HG03045 (cell line): Measurements from ENCODE around the gene SMARCD1.
"Not testable (repeated sequence)": the region's sequence is repeated elsewhere in the genome, so short reads cannot be mapped to it uniquely, and the experiment has no call there.

Experiments
- ATAC-seq: cut with Tn5 transposase; IDR thresholded peaks from one replicate; pipeline ENCODE4 v1.9.1; 2021; ENCODE audit warnings: mild to moderate bottlenecking, moderate library complexity; ENCODE audit not compliant: unreplicated experiment

Gene SMARCD1

DNA sequence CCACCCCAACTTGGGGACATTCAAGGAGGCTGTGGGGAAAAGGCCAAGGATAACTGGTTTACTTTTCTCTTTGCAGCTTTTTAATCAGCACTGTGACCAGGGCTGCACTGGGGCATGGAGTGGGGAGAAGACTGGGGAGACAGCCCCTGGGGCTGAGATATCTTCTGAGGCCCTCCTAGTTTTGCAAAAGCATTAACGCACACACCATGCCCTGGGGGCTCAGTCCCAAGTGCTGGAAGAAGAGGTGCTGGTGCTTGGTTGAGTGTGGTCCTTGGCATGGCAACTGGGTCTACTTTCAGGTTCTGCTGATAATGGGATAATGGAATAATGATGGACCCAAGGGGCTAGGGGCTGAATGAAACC, 9.4 kb upstream of the SMARCD1 start:
- no peak for ATAC-seq

DNA sequence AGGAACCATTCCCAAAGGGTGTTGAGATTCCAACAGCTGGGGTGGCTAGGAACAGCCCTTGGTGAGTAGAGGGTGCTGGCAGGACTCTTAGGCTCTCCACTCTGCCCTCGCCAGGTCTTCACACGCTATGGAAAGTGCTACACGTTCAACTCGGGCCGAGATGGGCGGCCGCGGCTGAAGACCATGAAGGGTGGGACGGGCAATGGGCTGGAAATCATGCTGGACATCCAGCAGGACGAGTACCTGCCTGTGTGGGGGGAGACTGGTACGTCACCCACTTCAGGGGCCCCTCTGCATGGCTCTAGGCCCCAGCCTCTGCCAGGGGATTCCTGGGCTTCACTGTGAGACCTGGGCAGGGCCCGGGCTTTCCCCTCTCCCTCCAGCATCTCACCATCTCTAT, 8.0 kb upstream of the SMARCD1 start:
- no peak for ATAC-seq

DNA sequence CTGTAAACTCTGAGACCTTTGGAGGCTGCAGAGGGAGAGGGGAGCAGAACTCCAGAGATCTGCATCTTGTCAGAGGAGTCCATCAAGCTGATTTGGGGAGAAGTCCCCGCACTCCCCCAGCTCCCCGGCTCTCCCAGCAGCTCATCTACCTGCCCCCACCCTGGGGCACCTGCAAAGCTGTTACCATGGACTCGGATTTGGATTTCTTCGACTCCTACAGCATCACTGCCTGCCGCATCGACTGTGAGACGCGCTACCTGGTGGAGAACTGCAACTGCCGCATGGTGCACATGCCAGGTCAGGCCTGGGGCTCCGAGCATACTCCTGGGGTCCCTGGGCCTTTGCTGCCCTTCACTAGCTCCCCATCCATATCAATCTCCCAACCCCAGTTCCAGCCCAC, 6.9 kb upstream of the SMARCD1 start:
- ATAC-seq = no peak

DNA sequence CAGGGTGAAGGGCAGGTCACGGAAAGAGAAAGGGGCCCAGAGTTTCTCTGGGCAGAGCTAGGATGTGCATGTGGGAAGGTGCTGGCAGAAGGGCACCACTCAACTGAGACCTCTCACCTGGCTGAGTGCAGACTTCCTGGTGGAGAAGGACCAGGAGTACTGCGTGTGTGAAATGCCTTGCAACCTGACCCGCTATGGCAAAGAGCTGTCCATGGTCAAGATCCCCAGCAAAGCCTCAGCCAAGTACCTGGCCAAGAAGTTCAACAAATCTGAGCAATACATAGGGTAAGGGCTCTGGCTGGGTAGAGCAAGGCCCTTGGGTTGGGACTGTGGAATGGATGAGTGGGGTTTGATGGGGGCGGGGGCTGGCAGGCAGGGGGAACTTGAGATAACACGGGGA, 5.4 kb upstream of the SMARCD1 start:
- no peak for ATAC-seq

DNA sequence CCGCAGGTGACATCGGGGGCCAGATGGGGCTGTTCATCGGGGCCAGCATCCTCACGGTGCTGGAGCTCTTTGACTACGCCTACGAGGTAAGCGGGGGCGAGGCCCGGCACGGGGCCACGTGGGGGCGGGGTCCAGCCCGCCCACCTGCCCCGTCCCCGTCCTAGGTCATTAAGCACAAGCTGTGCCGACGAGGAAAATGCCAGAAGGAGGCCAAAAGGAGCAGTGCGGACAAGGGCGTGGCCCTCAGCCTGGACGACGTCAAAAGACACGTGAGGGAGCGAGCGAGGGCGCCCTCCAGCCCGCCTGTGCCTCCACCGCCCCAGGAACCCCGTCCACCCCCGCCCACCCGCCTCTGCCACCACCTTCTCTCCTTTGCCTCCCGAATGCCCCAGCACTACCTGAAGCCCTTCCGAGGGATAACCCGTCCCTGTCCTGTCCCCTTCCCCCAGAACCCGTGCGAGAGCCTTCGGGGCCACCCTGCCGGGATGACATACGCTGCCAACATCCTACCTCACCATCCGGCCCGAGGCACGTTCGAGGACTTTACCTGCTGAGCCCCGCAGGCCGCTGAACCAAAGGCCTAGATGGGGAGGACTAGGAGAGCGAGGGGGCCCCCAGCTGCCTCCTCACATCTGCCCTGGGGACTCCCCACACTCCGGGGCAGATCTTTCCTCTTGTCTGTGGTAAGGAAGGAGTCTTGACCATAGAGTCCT, 3.9 kb upstream of the SMARCD1 start:
- no peak for ATAC-seq

DNA sequence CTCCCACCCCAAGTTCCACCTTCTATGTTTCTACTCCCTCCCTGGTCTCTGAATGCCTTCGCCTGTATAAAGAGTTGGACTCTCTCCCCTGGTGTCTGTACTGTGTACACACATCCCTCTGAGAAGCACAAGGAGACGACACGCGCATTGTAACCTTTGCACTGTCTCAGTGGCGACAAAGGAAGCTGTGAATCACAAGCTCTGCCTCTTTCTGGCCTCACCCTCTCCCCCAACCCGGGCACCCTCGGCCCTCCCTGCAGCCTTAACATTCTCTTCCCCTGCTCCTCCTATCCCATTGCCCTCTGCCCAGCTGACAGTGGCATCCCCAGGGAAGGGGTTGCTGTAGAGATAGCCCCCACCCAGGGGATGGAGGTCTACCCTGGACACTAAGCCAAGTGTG, 2.5 kb upstream of the SMARCD1 start:
- no peak for ATAC-seq

DNA sequence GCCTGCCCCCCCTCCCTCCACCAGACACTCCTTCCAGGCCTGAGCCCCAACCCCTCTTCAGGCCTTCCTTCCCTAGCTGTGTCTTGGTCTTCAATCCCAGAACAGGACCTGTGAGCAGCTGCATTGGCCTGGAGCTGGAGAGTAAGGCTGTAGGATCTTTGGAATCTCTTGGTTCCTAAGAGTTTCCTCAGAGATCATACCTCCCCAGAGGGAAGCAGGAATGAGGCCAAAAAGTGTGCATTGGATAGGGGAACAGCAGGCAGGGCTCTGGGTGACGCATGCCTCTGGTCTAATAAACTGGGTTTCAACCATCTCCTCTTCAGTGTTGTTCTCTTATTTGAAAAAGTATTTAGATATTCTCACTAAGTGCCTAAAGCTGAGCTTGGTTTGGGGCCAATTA, 1.8 kb upstream of the SMARCD1 start:
- no peak for ATAC-seq

DNA sequence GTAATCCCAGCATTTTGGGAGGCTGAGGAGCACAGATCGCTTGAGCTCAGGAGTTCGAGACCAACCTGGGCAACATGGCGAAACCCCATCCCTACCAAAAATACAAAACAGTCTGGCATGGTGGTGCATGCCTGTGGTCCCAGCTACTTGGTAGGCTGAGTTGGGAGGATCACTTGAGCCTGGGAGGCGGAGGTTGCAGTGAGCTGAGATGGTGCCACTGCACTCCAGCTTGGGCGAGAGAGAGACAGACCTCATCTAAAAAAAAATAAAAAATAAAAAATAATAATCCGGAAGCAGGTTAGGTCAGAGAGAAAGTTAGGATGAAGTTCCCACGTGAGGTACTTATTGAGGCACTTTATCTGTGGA, 750 bp upstream of the SMARCD1 start:
- not testable (repeated sequence) for ATAC-seq

DNA sequence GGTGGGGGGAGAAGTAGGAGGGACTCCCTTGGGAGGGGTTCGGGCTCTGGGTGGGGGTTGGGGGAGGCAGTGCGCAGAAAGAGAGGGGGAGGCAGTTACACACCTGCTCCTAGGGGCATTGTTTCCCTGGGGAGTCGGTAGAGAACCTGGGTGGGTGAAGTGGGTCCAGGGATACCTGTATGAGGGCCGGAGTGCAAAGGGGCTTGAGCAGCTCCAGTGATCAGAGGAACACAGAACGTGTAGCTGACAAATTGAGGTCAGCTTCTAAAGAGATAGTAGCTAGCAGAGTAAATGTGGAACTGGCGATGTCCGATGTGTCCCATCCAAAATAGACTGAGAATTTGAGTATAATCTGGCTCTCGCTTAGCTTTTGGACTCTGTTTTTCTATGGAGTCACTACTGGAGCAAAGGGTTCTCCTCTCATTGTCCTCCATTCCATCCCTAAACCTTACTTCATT, 502 bp downstream of the SMARCD1 start:
- no peak for ATAC-seq

DNA sequence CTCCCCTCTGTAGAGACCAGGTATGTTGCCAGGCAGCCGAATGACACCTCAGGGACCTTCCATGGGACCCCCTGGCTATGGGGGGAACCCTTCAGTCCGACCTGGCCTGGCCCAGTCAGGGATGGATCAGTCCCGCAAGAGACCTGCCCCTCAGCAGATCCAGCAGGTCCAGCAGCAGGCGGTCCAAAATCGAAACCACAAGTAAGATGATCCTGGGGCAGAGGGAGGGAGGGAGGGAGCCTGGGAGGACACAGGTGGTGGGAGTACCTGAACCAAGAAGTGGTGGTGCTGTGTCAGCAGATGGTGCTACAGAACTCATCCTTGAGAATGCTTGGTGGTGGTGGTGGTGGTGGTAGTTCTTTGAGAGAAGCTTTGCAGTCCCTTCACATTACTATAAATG, 1.0 kb downstream of the SMARCD1 start:
- no peak for ATAC-seq

DNA sequence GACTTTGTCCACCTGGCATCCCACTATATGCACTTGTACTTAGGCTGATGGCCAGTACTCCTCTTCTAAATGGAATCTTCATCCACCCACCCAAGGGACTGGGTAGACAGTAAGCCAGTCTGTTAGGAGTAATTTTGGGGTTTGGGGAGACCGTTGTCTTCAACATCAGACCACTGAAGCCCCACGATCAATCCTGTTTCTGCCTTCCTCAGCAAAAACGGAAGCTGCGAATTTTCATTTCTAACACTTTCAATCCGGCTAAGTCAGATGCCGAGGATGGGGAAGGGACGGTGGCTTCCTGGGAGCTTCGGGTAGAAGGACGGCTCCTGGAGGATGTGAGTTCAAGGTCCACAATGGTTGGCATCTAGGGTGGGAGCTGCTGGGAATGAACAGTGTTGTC, 2.0 kb downstream of the SMARCD1 start:
- no peak for ATAC-seq

DNA sequence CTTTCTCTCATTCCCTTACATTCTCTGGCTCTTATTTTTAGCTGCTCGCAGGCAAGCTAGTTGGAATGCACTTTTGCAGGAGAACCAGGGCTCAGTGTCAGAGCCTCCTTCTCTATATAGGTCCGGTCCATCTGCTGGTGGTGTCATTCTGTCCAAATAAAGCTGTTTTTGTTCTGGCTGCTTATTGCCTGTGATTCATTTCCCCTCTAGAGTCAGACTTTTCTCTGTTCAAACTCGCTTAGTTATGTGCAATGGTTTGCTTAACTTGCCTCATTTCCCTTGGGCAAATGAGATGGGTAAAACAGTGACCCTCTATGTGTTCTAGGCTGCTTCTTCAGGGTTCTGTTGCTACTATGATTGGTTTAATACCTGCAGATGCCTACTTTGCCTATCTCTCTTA, 2.9 kb downstream of the SMARCD1 start:
- ATAC-seq = no peak

DNA sequence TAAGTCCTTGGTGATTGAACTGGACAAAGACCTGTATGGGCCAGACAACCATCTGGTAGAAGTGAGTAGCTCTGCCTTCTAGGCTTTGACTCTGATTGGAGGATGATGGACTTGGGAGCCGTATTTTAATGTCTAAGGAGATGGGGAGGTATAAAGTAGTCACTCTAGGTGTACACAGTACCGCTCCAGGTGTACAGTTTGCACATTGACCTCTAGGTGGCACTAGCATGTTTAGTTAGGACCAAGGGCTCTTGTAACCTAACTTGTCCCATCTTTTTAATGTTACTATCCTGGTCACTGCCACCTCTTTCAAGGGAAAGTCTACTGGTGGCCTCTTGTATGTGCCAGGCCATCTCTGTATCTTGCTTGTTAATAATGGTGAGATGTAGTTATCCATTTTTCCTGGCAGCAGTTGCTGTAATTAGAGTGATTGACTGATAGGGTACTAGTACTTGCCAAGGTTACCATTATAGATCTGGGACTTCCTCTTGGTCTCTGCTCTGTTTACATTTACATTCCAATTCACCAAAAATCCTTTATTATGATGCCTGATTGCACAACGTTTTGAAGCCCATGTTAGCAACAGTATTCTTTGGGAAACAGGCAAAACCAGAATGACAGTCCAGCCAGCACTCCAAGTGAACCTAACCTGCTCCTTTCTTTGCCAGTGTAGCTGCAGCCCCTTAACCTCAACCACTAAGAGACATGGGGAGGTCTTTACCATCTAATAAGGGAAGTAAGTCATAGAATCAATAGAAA, 3.6 kb downstream of the SMARCD1 start:
- ATAC-seq = no peak

DNA sequence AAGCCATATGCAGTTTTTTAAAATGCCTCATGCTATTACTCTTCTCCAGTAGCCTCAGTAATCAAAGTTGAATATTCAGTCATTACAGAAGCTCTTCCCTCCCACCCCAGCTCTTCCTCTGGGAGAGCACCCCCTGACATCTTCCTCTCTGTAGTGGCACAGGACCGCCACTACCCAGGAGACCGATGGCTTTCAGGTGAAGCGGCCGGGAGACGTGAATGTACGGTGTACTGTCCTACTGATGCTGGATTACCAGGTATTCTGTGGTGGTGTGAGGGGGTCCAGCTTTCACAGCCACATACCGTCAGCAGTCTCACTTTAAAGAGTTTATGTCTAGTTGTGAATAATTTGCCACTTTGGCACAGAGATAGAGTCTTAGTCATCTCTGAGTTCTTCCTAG, 4.6 kb downstream of the SMARCD1 start:
- ATAC-seq = no peak

DNA sequence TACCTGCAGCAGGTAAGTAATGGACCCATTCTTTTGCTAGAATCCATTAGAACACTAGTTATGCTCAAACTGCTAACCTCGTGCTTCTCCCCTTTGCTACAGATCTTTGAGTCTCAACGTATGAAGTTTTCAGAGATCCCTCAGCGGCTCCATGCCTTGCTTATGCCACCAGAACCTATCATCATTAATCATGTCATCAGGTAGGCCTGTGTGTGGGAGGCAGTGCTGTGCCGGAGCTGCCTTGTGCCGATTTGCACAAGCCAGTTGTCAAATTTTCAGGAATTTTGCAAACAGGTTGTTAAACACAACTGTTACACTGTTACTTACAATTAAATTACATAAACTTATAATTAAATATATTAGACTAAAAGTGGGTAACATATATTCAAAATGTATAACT, 5.2 kb downstream of the SMARCD1 start:
- no peak for ATAC-seq

DNA sequence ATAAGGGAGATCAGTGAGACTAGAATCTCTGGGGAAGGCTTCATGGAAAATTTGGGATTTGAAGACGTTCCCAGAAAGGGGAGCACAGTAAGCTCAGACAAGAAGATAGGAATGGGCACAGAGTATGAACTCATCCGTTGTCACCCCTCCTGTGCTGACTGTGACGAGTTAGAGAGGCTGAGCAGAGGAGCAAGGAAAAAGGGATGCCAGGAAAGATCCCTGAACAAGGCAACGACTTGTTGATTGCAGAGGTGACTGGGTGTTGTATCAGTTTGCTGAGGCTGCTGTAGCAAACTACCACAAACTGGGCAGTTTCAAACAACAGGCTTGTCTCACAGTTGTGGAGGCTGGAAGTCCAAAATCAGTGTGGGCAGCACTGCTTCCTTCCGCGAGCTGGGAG, 12.8 kb downstream of the SMARCD1 start:
- ATAC-seq = no peak

DNA sequence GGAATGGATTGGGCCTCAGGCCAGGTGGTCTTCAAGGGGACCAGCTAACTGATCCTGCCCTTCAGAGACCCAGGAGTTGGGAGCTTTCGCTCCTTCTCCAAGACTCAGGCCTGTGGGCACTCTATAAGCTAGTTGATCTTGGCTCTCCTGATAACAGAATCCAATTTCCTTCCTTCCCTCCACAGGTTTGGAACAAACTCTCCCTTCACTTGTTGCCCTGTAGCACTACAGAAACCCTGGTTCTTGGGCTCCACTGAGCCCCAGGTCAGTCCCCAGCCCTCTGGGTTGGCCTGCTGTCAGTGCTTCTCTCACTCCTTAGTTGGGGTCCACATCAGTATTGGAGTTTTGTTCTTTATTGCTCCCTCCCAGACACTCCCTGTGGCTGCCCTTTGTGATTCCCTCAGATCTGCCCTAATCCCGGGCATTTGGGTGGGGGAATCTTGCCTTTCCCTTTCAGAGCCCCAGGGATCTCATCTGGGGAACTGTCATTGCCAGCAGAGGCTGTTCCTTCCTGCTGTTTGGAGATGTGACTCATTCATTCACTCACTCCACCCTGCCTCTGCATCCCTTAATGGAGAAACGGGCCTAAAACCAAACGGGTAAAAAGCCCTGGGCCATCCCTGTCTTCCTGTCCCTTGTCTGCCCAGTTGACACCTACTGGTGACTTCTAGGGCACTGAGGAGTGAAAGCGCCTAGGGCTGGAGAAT, 14.3 kb downstream of the SMARCD1 start:
- no peak for ATAC-seq

DNA sequence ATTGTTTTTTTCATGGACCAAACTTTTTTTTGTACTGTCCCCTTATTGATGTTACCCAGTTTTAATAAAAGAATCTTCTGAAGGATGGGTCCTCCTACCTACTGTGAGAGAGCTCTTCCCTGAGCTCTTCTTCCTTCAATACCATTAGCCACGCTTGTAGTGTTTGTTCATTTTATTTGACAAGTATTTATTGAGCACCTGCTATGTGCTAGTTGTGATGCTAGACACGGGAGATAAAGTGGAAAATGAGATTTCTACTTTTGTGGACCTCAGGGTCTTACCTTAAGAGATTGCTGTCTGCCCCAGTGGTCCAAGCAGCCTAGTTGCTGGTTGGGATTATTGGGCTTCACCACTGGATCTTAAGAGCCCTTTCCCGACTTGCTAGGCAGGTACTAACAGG, 15.4 kb downstream of the SMARCD1 start:
- no peak for ATAC-seq

DNA sequence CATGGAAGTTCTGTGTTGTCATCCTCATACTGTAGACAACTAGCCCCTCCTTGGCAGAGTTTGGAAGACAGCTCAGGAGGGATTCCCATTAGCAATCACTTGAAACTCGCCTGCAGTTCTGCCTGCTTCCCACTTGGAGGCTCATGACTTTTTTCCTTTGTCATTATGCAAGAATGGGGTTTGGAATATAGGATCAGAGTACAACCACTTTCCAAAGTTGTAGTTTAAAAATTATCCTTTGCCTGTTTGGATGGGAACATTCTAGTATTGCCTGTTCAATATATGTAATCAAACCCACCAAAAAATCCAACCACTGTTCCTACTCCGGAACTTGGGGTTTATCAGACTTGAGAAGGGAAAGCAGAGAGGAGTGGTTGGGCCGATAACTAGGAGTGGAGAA, 16.5 kb downstream of the SMARCD1 start:
- no peak for ATAC-seq

DNA sequence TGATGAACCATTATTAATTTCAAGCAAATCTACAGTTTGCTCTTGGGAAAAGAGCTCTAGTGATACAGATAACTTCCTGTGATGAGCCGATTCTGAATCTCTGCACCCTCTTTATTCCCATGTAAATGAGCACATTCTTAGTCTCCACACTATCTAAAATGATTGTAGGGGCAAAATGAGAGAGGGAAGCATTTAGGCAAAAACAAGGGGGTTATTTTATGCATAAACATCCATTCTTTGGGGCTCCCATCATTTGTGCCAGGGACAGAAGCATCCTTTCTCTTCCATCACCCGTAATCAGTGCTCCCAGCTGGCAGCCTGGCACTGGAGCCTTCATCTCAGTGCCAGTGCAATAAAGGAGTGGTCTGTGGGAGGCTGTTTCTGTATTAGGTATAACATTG, 17.0 kb downstream of the SMARCD1 start:
- no peak for ATAC-seq

DNA sequence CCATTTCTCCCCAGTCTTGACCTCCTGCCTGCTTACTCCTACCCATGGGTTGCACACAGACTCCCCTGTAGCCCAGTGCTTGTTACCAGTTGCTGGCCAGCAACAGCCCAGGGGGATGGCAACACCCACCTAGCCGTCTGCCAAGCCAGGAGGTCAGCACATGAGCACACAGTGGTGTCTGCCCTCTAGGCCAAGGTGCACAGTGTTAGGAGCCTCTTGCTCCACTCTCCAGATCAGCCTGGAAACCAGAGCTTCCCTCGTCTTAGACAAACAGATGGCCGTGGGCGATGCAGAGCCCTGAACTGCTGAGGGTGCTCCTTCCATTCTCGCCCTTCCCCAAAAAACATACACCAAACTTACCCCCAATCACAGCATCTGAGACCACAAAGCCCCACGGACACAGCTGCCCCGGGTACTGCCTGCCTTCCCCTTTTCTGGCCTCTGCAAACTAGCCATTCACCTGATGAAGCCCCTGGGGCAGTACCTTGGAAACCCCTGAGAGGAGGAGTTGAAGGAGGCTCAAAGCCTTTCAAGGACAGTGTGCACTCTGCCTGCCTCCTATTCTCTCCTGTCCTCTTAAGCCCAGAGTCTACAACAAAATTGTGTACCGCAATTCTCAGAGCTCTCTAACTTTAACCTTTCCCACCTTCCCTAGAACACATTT, 17.6 kb downstream of the SMARCD1 start:
- ATAC-seq = no peak

DNA sequence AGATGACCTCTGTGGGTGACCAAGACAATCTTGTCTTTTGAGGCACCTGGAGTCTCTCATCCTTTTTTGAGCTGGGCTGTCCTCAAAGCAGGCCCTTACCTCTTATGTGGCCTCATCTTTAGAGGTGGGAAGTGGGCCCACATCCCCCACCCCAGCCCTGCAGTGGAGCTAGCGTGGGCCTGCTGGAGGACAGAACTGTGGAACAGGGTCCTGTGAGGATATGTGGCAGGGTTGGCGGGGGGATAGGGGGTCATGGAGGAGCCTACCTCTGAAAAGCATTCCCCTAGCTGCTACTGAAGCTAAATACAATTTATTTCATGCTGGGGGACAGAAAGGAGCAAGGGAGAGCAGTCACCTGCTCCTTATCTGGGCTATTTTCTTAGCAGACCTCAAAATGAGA, 18.2 kb downstream of the SMARCD1 start:
- ATAC-seq = no peak
